Subcutaneous abdominal adipose tissue (tissue), 5 donors: Measurements from ENCODE around the gene KSR2.

Experiments used
- H3K27ac ChIP-seq: one replicate; pipeline ENCODE4 v1.7.0; 2013; ENCODE audit warnings: low read depth, mild to moderate bottlenecking, inconsistent platforms, low read length, moderate library complexity
- H3K27me3 ChIP-seq, 5 donors: one replicate each; pipeline ENCODE4 v1.7.0; 2013; ENCODE audit warnings: low read length in 5 of 5, inconsistent platforms in 1 of 5; ENCODE audit not compliant: control insufficient read depth in 5 of 5, insufficient read depth in 4 of 5
- H3K36me3 ChIP-seq, 5 donors: one replicate each; pipeline ENCODE4 v1.7.0; 2013; ENCODE audit warnings: low read length in 5 of 5; ENCODE audit not compliant: control insufficient read depth in 5 of 5, insufficient read depth in 5 of 5
- H3K4me1 ChIP-seq, 5 donors: one replicate each; pipeline ENCODE4 v1.7.0; 2013; ENCODE audit warnings: low read length in 5 of 5, mild to moderate bottlenecking in 3 of 5, moderate library complexity in 1 of 5; ENCODE audit not compliant: control insufficient read depth in 5 of 5, insufficient read depth in 5 of 5
- H3K4me3 ChIP-seq, 5 donors: one replicate each; pipeline ENCODE4 v1.7.0; 2013; ENCODE audit warnings: low read length in 5 of 5, low read depth in 1 of 5
- H3K9ac ChIP-seq, 5 donors: one replicate each; pipeline ENCODE4 v1.7.0; 2013; ENCODE audit warnings: low read length in 5 of 5, mild to moderate bottlenecking in 4 of 5, moderate library complexity in 3 of 5
- H3K9me3 ChIP-seq, 5 donors: one replicate each; pipeline ENCODE4 v1.7.0; 2013; ENCODE audit warnings: low read length in 5 of 5; ENCODE audit not compliant: control insufficient read depth in 5 of 5
- donor health status: healthy.
- donor health status: healthy.
- donor health status: healthy.
- donor health status: healthy.
- donor health status: healthy.

The KSR2 gene

DNA sequence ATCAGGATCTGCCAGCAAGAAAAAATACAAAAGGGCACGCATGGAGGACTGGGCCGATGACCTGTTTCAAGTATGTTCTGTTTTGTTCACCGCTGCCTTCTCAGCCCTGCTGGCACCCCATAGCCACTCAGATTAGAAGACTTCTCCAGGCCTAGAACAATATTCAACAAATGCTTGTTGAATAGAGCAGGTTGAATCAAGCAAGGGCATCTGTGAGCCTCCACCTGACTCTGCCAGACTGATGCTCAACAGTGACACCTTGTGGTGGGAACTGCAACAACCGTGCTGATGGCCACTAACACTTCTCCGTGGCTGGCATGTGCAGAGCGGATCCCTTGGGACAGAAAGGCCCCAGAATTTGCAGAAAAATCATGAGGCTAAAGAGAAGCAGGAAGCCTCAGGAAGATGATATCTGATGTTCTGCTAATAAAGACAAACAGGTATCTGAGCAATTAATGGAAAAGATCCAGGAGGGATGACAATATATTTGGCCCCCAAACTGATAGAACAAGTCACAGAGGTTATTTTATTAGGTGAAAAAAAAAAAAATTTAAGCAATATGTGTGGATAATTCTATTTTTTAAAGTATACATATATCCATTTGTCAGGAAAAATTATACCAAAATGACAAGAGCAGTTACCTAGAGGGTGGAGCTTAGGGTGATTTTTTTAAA lies 114.3 kb downstream of the KSR2 start:
- Histone ChIP-seq H3K9me3 (peaks cover 2 to 12% (median 8%) of the 10 kb centered on the region in 5 donors), H3K4me1 (no peaks in the 10 kb centered on the region), H3K36me3 (no peaks in the 10 kb centered on the region), H3K4me3 (no peak overlapping the region), H3K27ac (no peak overlapping the region), H3K9ac (no peak overlapping the region), H3K27me3 (peaks cover 0 to 11% (median 0%) of the 10 kb centered on the region in 5 donors)

GRCh38 chr12:117853600-117853999 lies 115.2 kb downstream of the KSR2 start:
- no peak overlapping the region for H3K27ac ChIP-seq
- H3K9ac ChIP-seq = no peak overlapping the region
- peaks cover 2 to 12% (median 8%) of the 10 kb centered on the region in 5 donors for H3K9me3 ChIP-seq
- H3K36me3 ChIP-seq = no peaks in the 10 kb centered on the region
- H3K4me3 ChIP-seq = no peak overlapping the region
- peaks cover 0 to 9% (median 2%) of the 10 kb centered on the region in 5 donors for H3K27me3 ChIP-seq
- H3K4me1 ChIP-seq = no peaks in the 10 kb centered on the region

GRCh38 chr12:117850048-117850447 lies 118.7 kb downstream of the KSR2 start:
- Histone ChIP-seq H3K4me1 (no peaks in the 10 kb centered on the region), H3K27ac (no peak overlapping the region)

DNA sequence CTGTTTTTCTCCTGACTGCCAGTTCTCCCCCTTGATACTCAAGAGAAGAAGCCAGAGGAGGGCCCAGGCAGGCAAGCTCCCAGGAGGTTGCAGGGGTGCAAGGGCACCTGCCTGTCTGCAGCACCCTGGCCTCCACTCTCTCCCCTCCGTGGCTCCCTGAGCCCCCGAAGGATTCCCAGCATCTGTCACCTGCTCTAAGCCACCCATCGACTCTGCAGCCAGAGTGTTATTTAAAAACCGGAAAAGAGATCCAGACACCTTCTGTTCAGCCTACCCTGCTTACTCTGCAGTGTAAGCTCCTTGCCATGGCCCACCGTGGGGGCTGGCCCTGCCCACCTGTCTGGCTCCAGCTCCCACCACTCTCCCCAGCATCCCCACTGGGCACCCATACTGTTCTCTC lies 121.4 kb downstream of the KSR2 start:
- Histone ChIP-seq H3K9me3 (peaks cover 5 to 10% (median 10%) of the 10 kb centered on the region in 5 donors), H3K4me1 (no peaks in the 10 kb centered on the region), H3K27ac (no peak overlapping the region), H3K36me3 (no peaks in the 10 kb centered on the region), H3K9ac (no peak overlapping the region), H3K4me3 (no peak overlapping the region), H3K27me3 (peaks cover 4 to 19% (median 9%) of the 10 kb centered on the region in 5 donors)

More at GRCh38 chr12:117850048-117850447, 118.7 kb downstream of the KSR2 start:
- H3K4me3 ChIP-seq = no peak overlapping the region
- H3K9ac ChIP-seq = no peak overlapping the region
- H3K27me3 ChIP-seq = peaks cover 4 to 19% (median 9%) of the 10 kb centered on the region in 5 donors
- no peaks in the 10 kb centered on the region for H3K36me3 ChIP-seq
- peaks cover 2 to 12% (median 8%) of the 10 kb centered on the region in 5 donors for H3K9me3 ChIP-seq

DNA sequence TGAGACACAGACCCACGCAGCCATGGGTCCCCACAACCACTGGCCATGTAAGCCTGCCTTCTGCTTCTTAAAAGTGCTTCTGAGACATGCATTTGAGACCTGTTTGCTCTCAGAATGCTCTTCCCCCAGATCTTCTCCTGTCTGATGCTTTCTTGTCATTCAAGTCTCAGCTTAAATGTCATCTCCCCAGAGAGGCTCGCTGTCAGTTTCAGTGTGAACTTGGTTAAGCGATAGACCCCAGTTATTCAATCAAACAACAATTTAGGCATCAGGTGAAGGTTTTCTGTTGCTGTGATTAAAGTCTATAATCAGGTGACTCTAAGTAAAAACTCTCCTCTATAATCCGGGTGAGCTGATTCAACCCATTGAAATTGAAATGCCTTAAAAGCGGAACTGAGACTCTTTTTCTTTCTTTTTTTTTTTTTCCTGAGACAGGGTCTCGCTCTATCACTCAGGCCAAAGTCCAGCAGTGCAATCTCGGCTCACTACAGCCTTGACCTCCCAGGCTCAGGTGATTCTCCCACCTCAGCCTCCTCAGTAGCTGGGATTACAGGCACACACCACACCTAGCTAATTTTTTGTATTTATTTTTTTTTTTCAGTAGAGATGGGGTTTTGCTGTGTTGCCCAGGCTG lies 123.4 kb downstream of the KSR2 start:
- H3K9ac ChIP-seq = no peak overlapping the region
- H3K9me3 ChIP-seq = peaks cover 5 to 10% (median 10%) of the 10 kb centered on the region in 5 donors
- peaks cover 9 to 24% (median 16%) of the 10 kb centered on the region in 5 donors for H3K27me3 ChIP-seq
- H3K27ac ChIP-seq = no peak overlapping the region
- no peaks in the 10 kb centered on the region for H3K4me1 ChIP-seq
- H3K36me3 ChIP-seq = no peaks in the 10 kb centered on the region
- no peak overlapping the region for H3K4me3 ChIP-seq

DNA sequence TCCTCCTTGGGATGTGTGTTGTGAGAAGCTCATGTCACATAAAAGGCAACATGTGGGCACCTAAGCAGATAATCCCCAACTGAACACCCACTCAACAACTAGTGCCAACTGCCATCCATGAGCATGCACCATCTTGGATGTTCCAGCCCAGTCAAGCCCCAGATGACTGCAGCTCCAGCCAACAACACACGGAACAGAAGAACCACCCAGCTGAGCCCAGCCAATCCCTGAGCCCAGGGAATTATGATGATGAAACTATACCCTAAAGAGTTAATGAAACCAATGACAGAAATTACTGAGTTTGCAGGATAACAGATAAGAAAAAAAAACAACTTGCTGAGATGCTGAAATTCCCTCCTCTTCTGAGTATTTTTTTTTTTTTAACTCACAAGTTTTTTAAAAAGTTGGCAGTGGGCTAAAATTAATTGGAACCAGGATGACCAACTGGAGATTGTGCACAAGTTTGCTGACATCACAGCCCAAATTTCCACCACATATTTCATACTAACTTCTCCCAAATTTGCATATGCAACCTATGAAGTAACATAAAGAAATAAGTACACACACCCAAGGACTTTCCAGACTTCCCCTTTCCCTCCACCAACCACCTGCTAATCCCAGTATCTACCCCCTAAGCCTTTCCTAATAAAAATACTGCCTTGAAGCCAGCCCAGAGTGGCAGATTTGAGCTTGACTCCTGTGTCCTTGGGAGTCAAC lies 124.5 kb downstream of the KSR2 start:
- Histone ChIP-seq H3K9me3 (peaks cover 5 to 10% (median 10%) of the 10 kb centered on the region in 5 donors), H3K36me3 (no peaks in the 10 kb centered on the region), H3K27me3 (peaks cover 9 to 24% (median 16%) of the 10 kb centered on the region in 5 donors), H3K4me3 (no peak overlapping the region), H3K9ac (no peak overlapping the region), H3K4me1 (no peaks in the 10 kb centered on the region), H3K27ac (no peak overlapping the region)

DNA sequence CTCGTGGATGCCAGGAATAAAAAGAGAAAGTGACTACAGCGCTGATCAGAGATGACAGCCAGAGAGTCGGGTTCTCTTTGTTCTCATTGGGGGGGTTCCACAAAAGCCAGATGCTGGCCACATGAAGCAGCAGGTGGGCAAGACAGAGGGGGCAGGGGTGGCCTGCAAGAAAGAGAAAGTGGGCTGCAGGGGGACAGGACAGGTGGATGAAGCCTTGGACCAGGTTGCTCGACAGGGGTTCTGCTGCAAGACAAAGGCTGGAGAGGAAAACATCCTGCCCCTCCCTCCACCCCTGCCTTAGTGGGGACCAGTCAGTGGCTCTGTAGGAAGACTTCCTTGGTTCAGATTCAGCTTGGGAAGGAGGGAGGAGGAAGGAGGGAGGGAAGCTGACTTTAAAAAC lies 126.2 kb downstream of the KSR2 start:
- Histone ChIP-seq H3K9me3 (peaks cover 5 to 10% (median 10%) of the 10 kb centered on the region in 5 donors), H3K9ac (no peak overlapping the region), H3K4me3 (no peak overlapping the region), H3K4me1 (no peaks in the 10 kb centered on the region), H3K27me3 (peaks cover 6 to 23% (median 16%) of the 10 kb centered on the region in 5 donors), H3K36me3 (no peaks in the 10 kb centered on the region), H3K27ac (no peak overlapping the region)

GRCh38 chr12:117842220-117842619 lies 126.6 kb downstream of the KSR2 start:
- no peak overlapping the region for H3K9ac ChIP-seq
- H3K36me3 ChIP-seq = no peaks in the 10 kb centered on the region
- peaks cover 2 to 21% (median 15%) of the 10 kb centered on the region in 5 donors for H3K27me3 ChIP-seq
- H3K27ac ChIP-seq = no peak overlapping the region
- peaks cover 0 to under 1% (median 0%) of the 10 kb centered on the region in 5 donors for H3K4me1 ChIP-seq
- no peak overlapping the region for H3K4me3 ChIP-seq
- H3K9me3 ChIP-seq = peaks cover 5 to 10% (median 10%) of the 10 kb centered on the region in 5 donors

DNA sequence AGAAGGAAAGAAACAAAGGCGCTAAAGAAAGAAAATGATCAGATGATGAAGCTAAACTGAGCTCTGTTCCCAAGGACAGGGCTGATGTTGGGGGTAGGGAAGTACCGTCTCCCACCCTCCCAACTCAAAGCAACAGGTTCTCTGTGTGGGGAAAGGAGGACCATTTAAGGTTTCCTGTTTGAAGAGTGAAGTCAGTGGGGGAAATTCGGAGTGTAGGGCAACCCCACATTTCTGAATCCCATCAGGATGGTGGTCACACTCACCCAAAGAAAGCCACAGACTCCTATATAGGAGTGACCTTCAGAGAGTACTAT lies 131.1 kb downstream of the KSR2 start:
- peaks cover 0 to 2% (median 0%) of the 10 kb centered on the region in 5 donors for H3K4me1 ChIP-seq
- no peak overlapping the region for H3K27ac ChIP-seq
- no peak overlapping the region for H3K4me3 ChIP-seq
- no peaks in the 10 kb centered on the region for H3K36me3 ChIP-seq
- no peaks in the 10 kb centered on the region for H3K9me3 ChIP-seq
- peaks cover 7 to 21% (median 14%) of the 10 kb centered on the region in 5 donors for H3K27me3 ChIP-seq
- H3K9ac ChIP-seq = no peak overlapping the region
